ENCODE results near the gene SLC16A2. TPM values are rescaled to one million over a fixed set of nuclear protein-coding genes. Genes with fewer than 3 reads are reported as not detected.

The SLC16A2 gene
- total RNA-seq, 1 donor from 2014 or later = 17.0 TPM

DNA sequence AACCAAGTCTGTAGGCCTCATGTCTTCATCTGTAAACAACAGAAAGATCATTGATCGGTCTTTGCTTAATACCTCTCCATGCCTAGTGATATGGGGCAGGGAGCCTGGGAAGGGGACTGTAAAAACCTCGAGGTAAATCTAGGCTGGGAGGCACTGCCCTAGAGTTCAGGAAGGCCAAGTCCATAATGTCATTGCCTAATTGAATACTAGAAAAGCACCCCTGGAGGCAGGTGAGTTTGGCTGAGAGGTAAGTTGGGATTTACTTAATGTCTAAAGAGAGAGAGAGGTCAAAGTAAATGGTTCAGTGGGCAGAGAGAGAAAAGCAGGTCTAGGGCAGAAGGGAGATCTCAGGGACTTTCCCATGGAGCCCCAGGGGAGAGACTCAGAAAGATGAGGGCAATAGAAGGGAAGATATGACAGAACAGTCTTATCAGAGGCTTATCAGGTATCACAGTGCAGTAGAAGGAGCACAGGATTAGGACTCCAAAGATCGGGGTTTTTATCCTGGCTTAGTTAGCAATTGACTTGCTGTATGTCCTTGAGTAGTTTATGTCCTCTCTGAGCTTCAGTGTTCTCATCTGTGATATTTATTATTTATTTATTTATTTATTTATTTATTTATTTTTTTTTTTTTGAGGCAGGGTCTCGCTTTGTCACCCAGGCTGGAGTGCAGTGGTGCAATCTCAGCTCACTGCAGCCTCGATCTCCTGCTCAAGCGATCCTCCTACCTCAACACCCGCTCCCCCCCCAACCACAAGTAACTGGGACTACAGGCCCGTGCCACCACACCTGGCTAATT is 85.2 kb downstream of the SLC16A2 start:
- TF ChIP-seq, protein P1, sequence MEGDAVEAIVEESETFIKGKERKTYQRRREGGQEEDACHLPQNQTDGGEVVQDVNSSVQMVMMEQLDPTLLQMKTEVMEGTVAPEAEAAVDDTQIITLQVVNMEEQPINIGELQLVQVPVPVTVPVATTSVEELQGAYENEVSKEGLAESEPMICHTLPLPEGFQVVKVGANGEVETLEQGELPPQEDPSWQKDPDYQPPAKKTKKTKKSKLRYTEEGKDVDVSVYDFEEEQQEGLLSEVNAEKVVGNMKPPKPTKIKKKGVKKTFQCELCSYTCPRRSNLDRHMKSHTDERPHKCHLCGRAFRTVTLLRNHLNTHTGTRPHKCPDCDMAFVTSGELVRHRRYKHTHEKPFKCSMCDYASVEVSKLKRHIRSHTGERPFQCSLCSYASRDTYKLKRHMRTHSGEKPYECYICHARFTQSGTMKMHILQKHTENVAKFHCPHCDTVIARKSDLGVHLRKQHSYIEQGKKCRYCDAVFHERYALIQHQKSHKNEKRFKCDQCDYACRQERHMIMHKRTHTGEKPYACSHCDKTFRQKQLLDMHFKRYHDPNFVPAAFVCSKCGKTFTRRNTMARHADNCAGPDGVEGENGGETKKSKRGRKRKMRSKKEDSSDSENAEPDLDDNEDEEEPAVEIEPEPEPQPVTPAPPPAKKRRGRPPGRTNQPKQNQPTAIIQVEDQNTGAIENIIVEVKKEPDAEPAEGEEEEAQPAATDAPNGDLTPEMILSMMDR (conservative IDR thresholded peaks at IDR 0.05) = no peak
- Mint-ChIP-seq H3K36me3 (no peaks in the 10 kb centered on the region), H3K27me3 (no peaks in the 10 kb centered on the region), H3K4me3 (no peak overlapping the region), H3K9me3 (no peaks in the 10 kb centered on the region), H3K27ac (no peak overlapping the region), H3K4me1 (ENCODE audit: unreplicated experiment) (peaks cover 7% of the 10 kb centered on the region)
- DNase-seq (ENCODE audit: extremely low spot score, unreplicated experiment) = no peak

DNA sequence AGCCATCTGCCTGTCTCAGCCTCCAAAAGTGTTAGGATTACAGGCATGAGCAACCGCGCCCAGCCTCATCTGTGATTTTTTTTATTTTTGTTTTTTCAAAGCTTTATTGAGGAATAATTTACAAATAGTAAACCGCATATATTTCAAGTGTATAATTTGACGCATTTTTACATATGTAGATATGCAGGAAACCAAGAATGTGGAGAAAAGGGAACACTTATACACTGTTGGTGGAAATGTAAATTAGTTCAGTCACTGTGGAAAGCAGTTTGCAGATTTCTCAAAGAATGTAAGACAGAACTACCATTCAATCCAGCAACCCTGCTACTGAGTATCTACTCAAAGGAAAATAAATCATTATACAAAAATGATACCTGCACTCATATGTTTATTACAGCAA is 85.9 kb downstream of the SLC16A2 start:
- H3K4me3 Mint-ChIP-seq = no peak overlapping the region
- H3K27ac Mint-ChIP-seq = no peak overlapping the region
- peaks cover 7% of the 10 kb centered on the region for H3K4me1 Mint-ChIP-seq (ENCODE audit: unreplicated experiment)
- no peak for DNase-seq (ENCODE audit: extremely low spot score, unreplicated experiment)
- H3K27me3 Mint-ChIP-seq = no peaks in the 10 kb centered on the region
- H3K9me3 Mint-ChIP-seq = no peaks in the 10 kb centered on the region
- TF ChIP-seq, protein P1 (conservative IDR thresholded peaks at IDR 0.05) = no peak
- no peaks in the 10 kb centered on the region for H3K36me3 Mint-ChIP-seq

DNA sequence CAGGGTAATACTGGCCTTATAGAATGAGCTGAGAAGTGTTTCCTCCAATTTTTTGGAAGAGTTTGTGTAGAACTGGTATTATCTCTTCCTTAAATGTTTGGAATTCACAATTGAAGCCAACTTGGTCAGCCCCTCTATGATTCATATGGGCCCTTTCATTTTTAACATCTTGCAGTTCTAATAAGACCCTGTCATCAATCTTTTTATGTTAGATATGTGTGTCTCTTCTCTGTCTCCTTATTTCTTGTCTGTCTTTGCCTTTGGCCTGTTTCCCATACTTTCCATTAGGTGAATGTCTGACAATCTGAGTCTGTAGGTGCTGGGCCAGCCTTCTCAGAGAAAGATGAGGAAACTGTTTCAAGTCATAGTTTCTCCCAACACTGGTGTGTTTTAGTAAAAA is 88.7 kb downstream of the SLC16A2 start:
- no peaks in the 10 kb centered on the region for H3K9me3 Mint-ChIP-seq
- H3K27me3 Mint-ChIP-seq = no peaks in the 10 kb centered on the region
- no peak overlapping the region for H3K4me3 Mint-ChIP-seq
- no peaks in the 10 kb centered on the region for H3K36me3 Mint-ChIP-seq
- no peak for DNase-seq (ENCODE audit: extremely low spot score, unreplicated experiment)
- H3K27ac Mint-ChIP-seq = no peak overlapping the region
- TF ChIP-seq, protein P1 (conservative IDR thresholded peaks at IDR 0.05) = no peak
- H3K4me1 Mint-ChIP-seq (ENCODE audit: unreplicated experiment) = peaks cover 7% of the 10 kb centered on the region

DNA sequence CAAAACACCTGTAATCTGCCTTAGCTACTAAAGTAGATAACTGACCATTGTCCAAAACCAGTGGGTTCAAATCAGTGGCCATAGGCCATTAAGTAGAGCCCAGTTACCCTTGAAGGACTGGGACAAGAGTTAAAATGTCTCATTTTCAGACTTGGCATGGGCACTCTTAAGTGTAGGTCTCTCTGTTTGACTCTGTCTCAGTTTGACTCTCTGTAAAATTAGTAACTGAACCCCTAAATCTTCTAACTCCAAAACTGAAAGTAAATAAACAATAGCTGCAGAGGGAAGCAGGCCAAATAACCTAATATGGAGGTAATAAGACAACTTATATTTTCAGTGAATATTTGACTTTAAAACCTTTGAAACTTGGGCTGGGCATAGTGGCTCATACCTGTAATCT is 89.1 kb downstream of the SLC16A2 start:
- TF ChIP-seq, protein P1 (conservative IDR thresholded peaks at IDR 0.05) = no peak
- Mint-ChIP-seq H3K27me3 (no peaks in the 10 kb centered on the region), H3K27ac (no peak overlapping the region), H3K4me3 (no peak overlapping the region), H3K36me3 (no peaks in the 10 kb centered on the region), H3K9me3 (peaks cover 2% of the 10 kb centered on the region), H3K4me1 (ENCODE audit: unreplicated experiment) (peaks cover 4% of the 10 kb centered on the region)
- no peak for DNase-seq (ENCODE audit: extremely low spot score, unreplicated experiment)

DNA sequence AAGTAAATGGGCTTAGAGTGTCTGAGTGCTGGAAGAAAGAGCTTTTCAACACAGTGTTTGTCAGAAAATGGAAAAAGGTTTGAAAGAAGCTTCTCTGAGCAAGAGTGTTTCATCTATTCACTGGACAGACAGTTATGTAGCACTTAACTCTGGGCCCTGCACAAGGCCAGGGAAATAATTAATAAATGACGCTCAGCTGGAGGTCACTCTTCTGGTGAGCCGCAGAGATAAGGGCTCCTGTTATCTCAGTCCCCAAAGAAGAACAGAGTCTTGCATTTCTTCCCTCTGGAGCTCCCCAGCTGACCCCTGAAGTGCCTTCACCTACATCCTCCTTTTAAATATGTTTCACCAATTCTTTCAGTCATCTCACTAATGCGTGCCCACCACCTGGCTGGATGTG is 90.4 kb downstream of the SLC16A2 start:
- H3K4me3 Mint-ChIP-seq = no peak overlapping the region

More for the DNA sequence above, 90.4 kb downstream of the SLC16A2 start:
- DNase-seq (ENCODE audit: extremely low spot score, unreplicated experiment) = no peak
- Mint-ChIP-seq H3K9me3 (peaks cover 4% of the 10 kb centered on the region), H3K27ac (no peak overlapping the region), H3K27me3 (no peaks in the 10 kb centered on the region), H3K36me3 (no peaks in the 10 kb centered on the region), H3K4me1 (ENCODE audit: unreplicated experiment) (no peaks in the 10 kb centered on the region)
- TF ChIP-seq, protein P1 (conservative IDR thresholded peaks at IDR 0.05) = no peak

All from type B pancreatic cell (in vitro differentiated cells).